ENCODE results near the gene SLCO2A1. TPM values are rescaled to one million over a fixed set of nuclear protein-coding genes. Genes with fewer than 3 reads are reported as not detected.

The SLCO2A1 gene
- total RNA-seq, 1 experiment from 2014 or later = not detected

GRCh38 chr3:134054231-134054630 is 24.5 kb upstream of the SLCO2A1 start:
- DNase-seq = no peak
- H3K27ac ChIP-seq = no peak overlapping the region
- no peak overlapping the region for H3K4me3 ChIP-seq
- no peaks in the 10 kb centered on the region for H3K4me1 ChIP-seq
- H3K9me3 ChIP-seq (replicated peaks) = no peaks in the 10 kb centered on the region
- no peaks in the 10 kb centered on the region for H3K36me3 ChIP-seq
- no peaks in the 10 kb centered on the region for H3K27me3 ChIP-seq

DNA sequence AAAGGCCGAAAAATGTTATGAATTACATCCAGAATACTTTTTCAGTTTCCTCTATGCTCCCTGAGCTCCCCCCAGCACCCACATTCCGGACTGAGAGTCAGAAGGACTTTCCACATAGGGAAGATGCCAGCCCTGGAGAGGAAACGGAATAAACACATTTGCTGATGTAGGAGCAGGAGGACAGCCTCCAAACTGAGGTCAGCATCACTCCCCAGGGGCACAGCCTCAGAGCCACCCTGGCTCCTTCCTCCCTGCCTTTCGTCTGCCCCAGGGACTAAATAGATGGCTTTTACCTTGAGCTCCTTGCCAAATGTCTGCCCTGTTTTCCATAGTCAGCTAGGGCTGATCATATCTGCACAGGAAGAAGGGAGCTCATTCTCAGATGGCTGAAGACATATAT is 22.6 kb upstream of the SLCO2A1 start:
- H3K4me3 ChIP-seq = no peak overlapping the region
- no peak for DNase-seq
- no peaks in the 10 kb centered on the region for H3K36me3 ChIP-seq
- no peaks in the 10 kb centered on the region for H3K4me1 ChIP-seq
- no peaks in the 10 kb centered on the region for H3K27me3 ChIP-seq
- no peak overlapping the region for H3K27ac ChIP-seq
- H3K9me3 ChIP-seq (replicated peaks) = no peaks in the 10 kb centered on the region

- Histone ChIP-seq H3K27ac (no peak overlapping the region), H3K4me3 (no peak overlapping the region), H3K9me3 (replicated peaks) (no peaks in the 10 kb centered on the region), H3K4me1 (no peaks in the 10 kb centered on the region), H3K36me3 (no peaks in the 10 kb centered on the region), H3K27me3 (no peaks in the 10 kb centered on the region)
- no peak for DNase-seq
Observed at GRCh38 chr3:134049676-134050075, 20.0 kb upstream of the SLCO2A1 start.

DNA sequence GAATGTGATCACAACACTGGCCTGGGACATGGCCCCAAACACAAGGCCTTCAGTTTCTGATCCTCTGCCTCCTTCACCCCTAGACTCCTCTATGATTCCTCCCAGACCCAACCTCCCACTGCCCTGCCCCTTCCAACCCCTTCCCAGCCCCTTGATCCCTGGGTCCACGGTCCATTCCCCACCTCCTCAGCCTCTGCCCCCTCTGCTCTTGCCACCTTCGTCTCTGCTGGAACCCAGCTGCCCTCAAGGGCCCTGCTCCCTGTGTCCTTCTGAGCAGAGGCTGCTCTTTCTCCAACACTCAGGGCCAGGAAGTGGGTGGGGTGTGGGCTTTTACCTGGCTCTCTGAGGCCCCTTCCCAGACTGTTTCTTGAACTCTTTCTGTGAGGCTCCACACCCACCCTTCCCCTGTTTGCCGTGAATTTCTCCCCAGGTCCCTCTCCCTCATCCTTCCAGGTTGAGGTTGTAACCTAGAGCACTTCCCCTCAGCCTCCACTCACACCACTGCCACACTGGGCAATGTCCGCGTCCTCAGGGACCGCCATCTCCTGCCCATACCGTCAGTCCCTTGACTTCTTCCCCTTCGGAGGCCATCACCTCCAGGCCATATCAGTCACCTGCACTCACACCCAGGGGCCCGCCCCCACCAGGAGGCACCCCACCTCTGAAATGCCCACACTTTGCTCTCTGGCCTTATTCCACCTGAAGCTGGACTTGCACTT is 18.7 kb upstream of the SLCO2A1 start:
- H3K27me3 ChIP-seq = no peaks in the 10 kb centered on the region
- no peak overlapping the region for H3K4me3 ChIP-seq
- H3K9me3 ChIP-seq (replicated peaks) = no peaks in the 10 kb centered on the region; the same call in 1 of the 2 replicates
- no peak overlapping the region for H3K27ac ChIP-seq
- DNase-seq = no peak
- H3K36me3 ChIP-seq = no peaks in the 10 kb centered on the region
- no peaks in the 10 kb centered on the region for H3K4me1 ChIP-seq

DNA sequence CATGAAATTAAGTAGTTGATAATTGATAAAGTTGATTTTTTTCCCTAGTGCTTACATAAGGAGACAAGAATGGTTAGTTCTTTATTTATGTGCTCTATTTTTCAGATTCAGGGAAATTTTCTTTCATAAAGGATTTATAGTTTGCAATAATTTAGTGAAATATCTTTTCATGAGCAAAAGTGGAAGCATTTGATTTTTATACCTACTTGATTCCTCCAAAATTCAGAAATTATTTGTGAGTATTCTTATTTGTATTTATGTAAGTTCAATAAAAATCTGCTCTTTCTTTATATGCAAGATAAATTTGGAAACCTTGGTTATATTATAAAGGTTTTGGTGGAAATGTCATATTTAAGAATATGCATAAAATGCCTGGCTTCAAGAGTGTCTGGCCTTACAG is 14.7 kb upstream of the SLCO2A1 start:
- Histone ChIP-seq H3K27ac (no peak overlapping the region), H3K4me3 (no peak overlapping the region), H3K9me3 (replicated peaks) (peaks cover 3% of the 10 kb centered on the region), H3K4me1 (no peaks in the 10 kb centered on the region), H3K36me3 (no peaks in the 10 kb centered on the region), H3K27me3 (no peaks in the 10 kb centered on the region)
- DNase-seq = no peak

DNA sequence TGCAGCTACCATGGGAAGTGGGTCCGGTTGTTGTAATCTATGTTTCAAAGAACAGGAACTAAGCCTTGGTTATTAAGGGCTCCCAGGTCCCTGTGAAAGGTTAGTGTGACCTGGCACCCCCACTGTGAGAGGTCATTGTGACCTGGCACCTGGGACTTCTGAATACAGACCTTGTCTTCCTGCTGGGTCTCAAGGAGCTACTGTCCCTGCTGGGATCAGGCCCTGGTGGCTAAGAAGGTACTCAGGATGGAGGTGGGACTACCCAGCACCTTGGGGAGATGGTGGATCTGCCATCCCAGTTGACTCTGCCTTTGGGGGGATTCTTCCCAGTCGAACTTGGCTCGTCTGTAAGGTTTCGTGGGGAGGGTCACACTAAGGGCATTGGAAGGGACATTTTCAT is 10.3 kb upstream of the SLCO2A1 start:
- no peaks in the 10 kb centered on the region for H3K36me3 ChIP-seq
- H3K27ac ChIP-seq = no peak overlapping the region
- H3K4me3 ChIP-seq = no peak overlapping the region
- no peaks in the 10 kb centered on the region for H3K27me3 ChIP-seq
- H3K9me3 ChIP-seq (replicated peaks) = peaks cover 3% of the 10 kb centered on the region
- no peaks in the 10 kb centered on the region for H3K4me1 ChIP-seq
- DNase-seq = no peak

DNA sequence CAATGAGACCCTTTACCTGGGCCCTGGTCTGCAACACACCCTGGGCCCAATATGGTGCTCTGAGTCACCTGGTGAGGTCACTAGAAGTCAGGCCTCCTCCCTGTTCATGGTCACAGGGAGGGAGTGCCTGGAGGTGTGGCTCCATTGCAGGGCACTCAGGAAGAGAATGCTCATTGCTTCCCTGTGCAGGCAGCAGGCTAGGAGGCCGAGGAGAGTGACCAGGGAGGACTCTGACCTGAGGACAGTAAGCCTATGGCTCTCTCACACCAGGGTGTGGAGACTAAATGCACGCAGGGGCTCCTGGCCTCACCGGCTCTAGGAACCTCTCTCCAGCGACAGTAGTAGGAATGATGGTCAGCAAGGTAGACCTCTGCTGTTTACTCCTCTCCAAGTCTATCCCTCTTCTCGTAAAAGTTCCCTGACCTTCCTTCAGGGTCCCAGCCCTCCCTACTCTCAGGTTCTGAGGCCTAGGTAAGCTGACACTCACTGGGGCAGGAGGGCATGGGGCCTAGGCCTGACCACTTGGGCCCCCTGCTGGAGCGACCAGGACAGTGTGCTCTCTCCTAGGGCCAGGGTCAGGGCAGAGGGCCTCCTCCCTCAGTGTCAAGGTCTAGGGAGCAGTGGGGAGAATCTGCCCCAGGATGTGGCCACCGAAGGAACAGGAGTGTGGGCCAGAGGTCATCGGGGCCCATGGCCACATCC is 9.6 kb upstream of the SLCO2A1 start:
- peaks cover 3% of the 10 kb centered on the region for H3K9me3 ChIP-seq (replicated peaks)
- no peak overlapping the region for H3K4me3 ChIP-seq
- DNase-seq = peak in 1 of 2 experiments; percentile 23
- H3K27me3 ChIP-seq = no peaks in the 10 kb centered on the region
- no peaks in the 10 kb centered on the region for H3K4me1 ChIP-seq
- H3K27ac ChIP-seq = no peak overlapping the region
- no peaks in the 10 kb centered on the region for H3K36me3 ChIP-seq

GRCh38 chr3:134038716-134039115 is 9.0 kb upstream of the SLCO2A1 start:
- no peak for DNase-seq
- Histone ChIP-seq H3K27ac (no peak overlapping the region), H3K4me3 (no peak overlapping the region), H3K27me3 (no peaks in the 10 kb centered on the region), H3K9me3 (replicated peaks) (peaks cover 3% of the 10 kb centered on the region), H3K36me3 (no peaks in the 10 kb centered on the region), H3K4me1 (no peaks in the 10 kb centered on the region)

DNA sequence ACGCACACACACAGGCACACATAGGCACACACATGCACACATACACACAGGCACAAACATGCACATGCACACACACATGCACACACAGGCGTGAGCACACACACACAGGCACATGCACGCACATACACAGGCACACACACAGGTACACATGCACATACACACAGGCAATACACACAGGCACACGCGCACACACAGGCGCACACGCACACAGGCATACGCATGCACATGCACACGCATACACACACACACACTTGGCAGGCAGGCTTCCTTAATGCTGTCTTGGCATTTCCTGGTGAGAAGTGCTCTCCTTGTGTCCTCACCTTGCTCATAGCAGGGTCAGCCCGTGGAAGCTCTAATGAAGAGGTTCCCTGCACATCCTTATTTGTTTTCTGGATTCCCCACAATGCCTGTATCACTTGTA is 8.4 kb upstream of the SLCO2A1 start:
- DNase-seq = no peak
- no peaks in the 10 kb centered on the region for H3K36me3 ChIP-seq
- no peaks in the 10 kb centered on the region for H3K4me1 ChIP-seq
- no peak overlapping the region for H3K27ac ChIP-seq
- H3K9me3 ChIP-seq (replicated peaks) = peaks cover 3% of the 10 kb centered on the region; the same call in 1 of the 2 replicates
- H3K4me3 ChIP-seq = no peak overlapping the region
- no peaks in the 10 kb centered on the region for H3K27me3 ChIP-seq

GRCh38 chr3:134037168-134037567 is 7.4 kb upstream of the SLCO2A1 start:
- no peaks in the 10 kb centered on the region for H3K27me3 ChIP-seq
- H3K9me3 ChIP-seq (replicated peaks) = peaks cover 3% of the 10 kb centered on the region; the same call in 1 of the 2 replicates
- DNase-seq = no peak
- no peak overlapping the region for H3K27ac ChIP-seq
- H3K4me1 ChIP-seq = no peaks in the 10 kb centered on the region
- no peaks in the 10 kb centered on the region for H3K36me3 ChIP-seq
- H3K4me3 ChIP-seq = no peak overlapping the region

DNA sequence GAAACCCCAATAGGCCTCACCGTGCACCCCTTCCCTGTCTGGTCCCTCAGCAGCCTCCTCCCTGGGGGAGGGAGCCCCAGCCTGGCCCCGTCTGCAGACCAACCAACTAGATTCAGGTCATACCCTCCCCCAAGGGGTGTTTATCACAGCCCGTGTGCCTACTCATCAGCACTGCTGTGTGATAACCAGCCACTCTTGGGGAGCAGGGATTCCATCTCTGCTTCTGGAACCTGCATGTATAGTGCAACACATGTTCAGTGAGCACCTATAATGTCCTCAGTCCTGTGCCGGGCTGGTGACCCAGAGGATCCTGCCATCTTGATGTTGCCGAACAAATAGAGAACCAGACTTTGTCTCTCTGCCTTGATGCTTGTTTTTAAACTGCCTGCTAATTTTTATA is 6.6 kb upstream of the SLCO2A1 start:
- no peak for DNase-seq
- H3K4me1 ChIP-seq = no peaks in the 10 kb centered on the region

DNA sequence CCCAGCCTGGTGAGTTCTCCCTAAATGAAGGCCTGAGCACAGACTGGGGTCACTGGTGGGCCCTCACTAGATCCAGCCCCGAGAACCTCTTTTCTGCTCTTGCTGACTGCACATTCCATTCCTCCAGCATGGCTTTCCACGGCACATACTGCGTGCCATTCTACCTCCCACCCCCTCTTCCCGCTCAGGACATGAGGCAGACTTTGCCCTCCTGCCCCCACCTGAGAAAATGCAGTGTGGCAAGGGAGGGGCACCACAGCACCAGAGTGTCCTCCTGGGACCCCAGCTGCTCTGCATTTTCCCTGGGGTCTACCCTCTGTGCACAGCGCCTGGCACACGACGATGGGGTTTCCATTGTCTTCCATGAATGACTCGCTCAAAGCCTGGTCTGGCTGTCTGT is 6.1 kb upstream of the SLCO2A1 start:
- H3K4me3 ChIP-seq = no peak overlapping the region
- no peaks in the 10 kb centered on the region for H3K36me3 ChIP-seq
- DNase-seq = no peak
- no peaks in the 10 kb centered on the region for H3K9me3 ChIP-seq (replicated peaks)
- no peak overlapping the region for H3K27ac ChIP-seq
- no peaks in the 10 kb centered on the region for H3K4me1 ChIP-seq
- H3K27me3 ChIP-seq = no peaks in the 10 kb centered on the region

More for the DNA sequence above, 6.6 kb upstream of the SLCO2A1 start:
- no peak overlapping the region for H3K4me3 ChIP-seq
- no peaks in the 10 kb centered on the region; the same call in 1 of the 2 replicates for H3K9me3 ChIP-seq (replicated peaks)
- no peaks in the 10 kb centered on the region for H3K36me3 ChIP-seq
- no peaks in the 10 kb centered on the region for H3K27me3 ChIP-seq
- no peak overlapping the region for H3K27ac ChIP-seq

DNA sequence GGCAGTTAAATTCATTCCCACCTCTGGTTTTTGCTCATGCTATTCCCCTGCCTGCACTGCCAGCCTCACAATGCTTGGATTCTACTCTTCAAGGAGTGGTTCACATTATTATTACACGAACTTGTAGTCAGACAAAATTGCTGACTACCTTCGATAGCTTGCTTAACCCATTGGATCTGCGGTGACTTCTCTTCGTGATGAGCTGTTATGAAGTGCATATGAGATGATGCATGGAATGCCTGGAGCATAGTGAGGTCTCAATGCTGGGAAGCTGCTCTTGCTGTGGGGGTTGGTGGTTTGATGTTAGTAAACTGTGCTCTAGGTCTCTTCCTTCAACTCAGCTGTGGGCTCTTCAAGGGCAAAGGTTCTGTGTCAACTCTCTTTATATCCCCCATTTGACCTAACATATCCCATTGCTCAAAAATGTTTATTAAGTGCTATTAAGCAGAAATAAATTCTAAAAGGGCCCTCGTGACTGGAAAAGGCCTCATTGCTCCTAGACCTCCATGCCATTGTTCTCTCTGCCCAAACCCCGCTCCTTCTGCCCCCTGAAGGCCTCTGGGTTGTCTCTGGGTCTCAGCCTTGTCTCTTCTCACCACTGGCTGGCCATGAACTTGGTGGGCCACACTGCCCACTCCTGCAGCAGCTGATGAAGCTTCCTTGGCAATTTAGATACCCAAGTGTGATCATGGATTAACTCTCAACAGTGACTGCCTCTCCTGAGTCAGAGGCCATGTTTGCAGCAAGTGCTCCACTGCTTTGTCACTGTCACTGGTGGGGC is 4.5 kb upstream of the SLCO2A1 start:
- no peaks in the 10 kb centered on the region for H3K9me3 ChIP-seq (replicated peaks)
- no peaks in the 10 kb centered on the region for H3K36me3 ChIP-seq
- H3K4me3 ChIP-seq = no peak overlapping the region
- H3K4me1 ChIP-seq = no peaks in the 10 kb centered on the region
- H3K27ac ChIP-seq = no peak overlapping the region
- no peaks in the 10 kb centered on the region for H3K27me3 ChIP-seq
- no peak for DNase-seq

DNA sequence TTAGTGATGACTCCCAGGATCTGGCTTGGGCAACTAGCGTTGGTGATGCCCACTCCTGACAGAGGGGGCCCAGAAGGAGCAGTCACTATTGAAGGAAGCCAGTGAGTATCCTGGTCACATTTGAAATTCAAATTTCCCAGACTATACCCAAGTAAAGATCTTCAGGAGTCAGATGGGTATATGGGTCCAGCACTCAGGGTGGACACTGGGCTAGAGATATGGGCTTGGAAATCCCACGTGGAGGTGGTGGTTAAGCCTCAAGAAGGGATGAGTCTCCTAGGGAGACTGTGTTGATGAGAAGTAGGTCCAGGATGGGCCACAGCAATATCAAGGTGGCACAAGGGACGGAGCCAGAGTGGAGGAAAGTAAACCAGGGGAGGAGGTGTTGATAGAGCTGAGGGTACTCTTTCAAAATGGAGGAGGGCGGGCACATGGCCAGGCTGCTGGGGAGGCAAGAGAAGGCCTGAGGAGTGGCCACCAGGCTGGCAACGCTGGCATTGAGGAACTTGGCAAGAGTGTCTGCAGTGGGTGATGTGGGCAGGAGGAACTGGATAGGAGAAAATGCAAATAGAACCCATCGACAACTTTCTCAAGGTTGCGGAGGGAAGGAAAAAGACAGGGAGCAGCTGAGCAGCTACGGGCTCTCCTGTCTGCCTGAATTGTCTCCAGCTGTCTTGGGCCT is 3.7 kb upstream of the SLCO2A1 start:
- DNase-seq = no peak
- Histone ChIP-seq H3K9me3 (replicated peaks) (no peaks in the 10 kb centered on the region), H3K4me1 (no peaks in the 10 kb centered on the region), H3K36me3 (no peaks in the 10 kb centered on the region), H3K27me3 (0 out of 2 replicates have a peak, but pooled peaks cover 4% of the 10 kb centered on the region), H3K27ac (no peak overlapping the region), H3K4me3 (no peak overlapping the region)

Measured in SJCRH30 (cell line).